ENCODE results near the gene RBBP6.
A peak's percentile ranks its signal among the peaks of the same experiment; 100 is the strongest.

The RBBP6 gene

DNA sequence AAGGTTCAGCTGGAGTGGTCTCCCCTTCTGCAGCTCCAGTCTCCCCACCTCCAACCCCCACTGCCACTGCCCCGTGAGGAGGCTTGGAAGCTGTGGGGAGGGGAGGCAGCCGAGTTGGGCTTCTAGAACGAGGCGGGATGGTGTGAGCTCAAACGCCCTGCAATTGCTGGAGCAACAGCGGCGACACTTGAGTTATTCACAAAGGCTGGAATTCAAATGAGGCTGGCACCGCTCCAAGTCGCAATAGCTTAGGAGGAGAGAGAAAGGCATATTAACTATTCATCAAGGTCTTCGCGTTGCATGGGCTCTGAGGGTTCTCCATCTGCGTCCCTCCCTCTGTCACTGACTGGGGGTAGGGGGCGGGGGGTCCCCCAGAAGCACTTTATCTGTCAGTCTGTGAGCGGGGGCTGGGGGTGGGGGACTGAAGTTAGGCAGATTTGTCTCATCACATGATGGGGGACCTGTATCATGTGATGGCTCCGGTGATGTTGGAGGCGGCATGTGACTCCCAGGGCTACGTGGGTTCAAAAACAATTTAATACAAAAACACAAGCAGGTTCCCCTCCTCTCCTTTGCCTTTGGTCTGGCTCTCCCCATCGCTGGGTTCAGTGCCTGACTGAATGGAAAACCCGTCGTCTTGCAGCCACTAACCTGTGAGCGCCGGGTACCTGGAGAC is 70.5 kb downstream of the RBBP6 start (continued):
- TF ChIP-seq ZNF488 (tag by site-specific recombination; IDR thresholded peaks at IDR 0.05) (no peak), ZNF776 (tag by site-specific recombination; IDR thresholded peaks at IDR 0.05; ENCODE audit: borderline replicate concordance) (no peak), ZNF2 (tag by site-specific recombination; IDR thresholded peaks at IDR 0.05) (no peak), ZNF501 (tag by site-specific recombination; IDR thresholded peaks at IDR 0.05) (no peak), ZNF623 (tag by site-specific recombination; IDR thresholded peaks at IDR 0.05) (no peak), ZNF423 (tag by site-specific recombination; IDR thresholded peaks at IDR 0.05) (no peak), HOXD13 (CRISPR knock-in tag; IDR thresholded peaks at IDR 0.05; ENCODE audit: borderline replicate concordance) (no peak), ZNF302 (tag by site-specific recombination; IDR thresholded peaks at IDR 0.05; ENCODE audit: low read depth) (no peak), KLF8 (tag by site-specific recombination; IDR thresholded peaks at IDR 0.05) (no peak), SP7 (tag by site-specific recombination; IDR thresholded peaks at IDR 0.05) (no peak), ZFHX2 (tag by site-specific recombination; conservative IDR thresholded peaks at IDR 0.05) (peak; percentile 20; the same call in 1 of the 2 replicates), ZNF155 (tag by site-specific recombination; IDR thresholded peaks at IDR 0.05) (no peak), ZNF114 (tag by site-specific recombination; IDR thresholded peaks at IDR 0.05) (no peak), ZNF664 (tag by site-specific recombination; IDR thresholded peaks at IDR 0.05) (no peak), ZNF658 (tag by site-specific recombination; IDR thresholded peaks at IDR 0.05) (no peak), ZNF138 (tag by site-specific recombination; IDR thresholded peaks at IDR 0.05; ENCODE audit: borderline replicate concordance) (no peak), ZNF280C (tag by site-specific recombination; IDR thresholded peaks at IDR 0.05) (no peak), PATZ1 (tag by site-specific recombination; IDR thresholded peaks at IDR 0.05) (peak; percentile 58), ZNF843 (tag by site-specific recombination; IDR thresholded peaks at IDR 0.05) (no peak), ZNF266 (tag by site-specific recombination; IDR thresholded peaks at IDR 0.05; ENCODE audit: low read depth) (no peak), ZNF335 (tag by site-specific recombination; conservative IDR thresholded peaks at IDR 0.05) (0 out of 2 replicates have a peak, but pooled peaks have one; percentile 33), ZNF169 (tag by site-specific recombination; IDR thresholded peaks at IDR 0.05) (no peak), ZNF341 (tag by site-specific recombination; IDR thresholded peaks at IDR 0.05; ENCODE audit: low read depth) (peak; percentile 65), ZFP37 (tag by site-specific recombination; IDR thresholded peaks at IDR 0.05) (no peak), GLIS2 (tag by site-specific recombination; IDR thresholded peaks at IDR 0.05) (0 out of 2 replicates have a peak, but pooled peaks have one; percentile 10), ZNF518A (tag by site-specific recombination; conservative IDR thresholded peaks at IDR 0.05; ENCODE audit: low read depth) (0 out of 2 replicates have a peak, but pooled peaks have one; percentile 15), ZNF585B (tag by site-specific recombination; IDR thresholded peaks at IDR 0.05) (no peak)
- TF ChIP-seq, protein P1, sequence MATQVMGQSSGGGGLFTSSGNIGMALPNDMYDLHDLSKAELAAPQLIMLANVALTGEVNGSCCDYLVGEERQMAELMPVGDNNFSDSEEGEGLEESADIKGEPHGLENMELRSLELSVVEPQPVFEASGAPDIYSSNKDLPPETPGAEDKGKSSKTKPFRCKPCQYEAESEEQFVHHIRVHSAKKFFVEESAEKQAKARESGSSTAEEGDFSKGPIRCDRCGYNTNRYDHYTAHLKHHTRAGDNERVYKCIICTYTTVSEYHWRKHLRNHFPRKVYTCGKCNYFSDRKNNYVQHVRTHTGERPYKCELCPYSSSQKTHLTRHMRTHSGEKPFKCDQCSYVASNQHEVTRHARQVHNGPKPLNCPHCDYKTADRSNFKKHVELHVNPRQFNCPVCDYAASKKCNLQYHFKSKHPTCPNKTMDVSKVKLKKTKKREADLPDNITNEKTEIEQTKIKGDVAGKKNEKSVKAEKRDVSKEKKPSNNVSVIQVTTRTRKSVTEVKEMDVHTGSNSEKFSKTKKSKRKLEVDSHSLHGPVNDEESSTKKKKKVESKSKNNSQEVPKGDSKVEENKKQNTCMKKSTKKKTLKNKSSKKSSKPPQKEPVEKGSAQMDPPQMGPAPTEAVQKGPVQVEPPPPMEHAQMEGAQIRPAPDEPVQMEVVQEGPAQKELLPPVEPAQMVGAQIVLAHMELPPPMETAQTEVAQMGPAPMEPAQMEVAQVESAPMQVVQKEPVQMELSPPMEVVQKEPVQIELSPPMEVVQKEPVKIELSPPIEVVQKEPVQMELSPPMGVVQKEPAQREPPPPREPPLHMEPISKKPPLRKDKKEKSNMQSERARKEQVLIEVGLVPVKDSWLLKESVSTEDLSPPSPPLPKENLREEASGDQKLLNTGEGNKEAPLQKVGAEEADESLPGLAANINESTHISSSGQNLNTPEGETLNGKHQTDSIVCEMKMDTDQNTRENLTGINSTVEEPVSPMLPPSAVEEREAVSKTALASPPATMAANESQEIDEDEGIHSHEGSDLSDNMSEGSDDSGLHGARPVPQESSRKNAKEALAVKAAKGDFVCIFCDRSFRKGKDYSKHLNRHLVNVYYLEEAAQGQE (tag by site-specific recombination; IDR thresholded peaks at IDR 0.05) = no peak

Measured in HEK293 (cell line).